GM23248 (cell line): ENCODE data around the gene CCNF.

ENCODE experiments used
- EZH2 ChIP-seq: fragments of 200-600 bp; sonication (generic); IDR thresholded peaks from 2 replicates; pipeline ENCODE4 v1.6.1; 2018; ENCODE audit warnings: antibody characterized with exemption, mild to moderate bottlenecking; ENCODE audit not compliant: insufficient read depth, poor library complexity, severe bottlenecking
- EZH2phosphoT487 ChIP-seq: fragments of 200-600 bp; sonication (generic); IDR thresholded peaks from 2 replicates; pipeline ENCODE4 v1.6.1; 2018; ENCODE audit warnings: antibody characterized with exemption, moderate library complexity, mild to moderate bottlenecking, low read depth; ENCODE audit not compliant: insufficient read depth

GRCh38 chr16:2386990-2387389 lies 42.3 kb upstream of the CCNF start:
- no peak for TF ChIP-seq EZH2phosphoT487
- no peak for TF ChIP-seq EZH2
